A673 (cell line): ENCODE data around the gene ALDH1L1. TPM values are rescaled to one million over a fixed set of nuclear protein-coding genes. Genes with fewer than 3 reads are reported as not detected.
A peak's percentile ranks its signal among the peaks of the same experiment; 100 is the strongest.

Experiments
- BruUV-seq: library from RNA; stranded (reverse); fragments of 400-500 nt; replicated peaks from 2 replicates; lab custom pipeline; 2021; lab: Mats Ljungman, UMichigan
- CTCF ChIA-PET: fragments of 300-600 bp; sonication (Branson Sonifier 250); formaldehyde crosslinking; loops from one replicate; lab custom pipeline; 2022; ENCODE audit warnings: antibody characterized with exemption; lab: Charles Lee
- POLR2A ChIA-PET: fragments of 300-600 bp; sonication (Branson Sonifier 250); formaldehyde crosslinking; loops from one replicate; lab custom pipeline; 2022; ENCODE audit warnings: antibody characterized with exemption; ENCODE audit not compliant: low non-redundant PET; lab: Charles Lee
- DNase-seq: peaks from one replicate; pipeline ENCODE4 v3.0.0-alpha.2; 2015; ENCODE audit warnings: low spot score
- H3K27ac ChIP-seq: fragments of 200-600 bp; sonication (generic); 2 replicates; pipeline ENCODE4 v1.5.1; 2016; ENCODE audit warnings: mixed run types, low read depth, mild to moderate bottlenecking, mixed read lengths, antibody characterized with exemption, low read length; ENCODE audit not compliant: poor library complexity, severe bottlenecking
- H3K27me3 ChIP-seq: fragments of 200-600 bp; sonication (generic); replicated peaks from 2 replicates; pipeline ENCODE4 v1.6.1; 2017; ENCODE audit warnings: mixed run types, low read depth, mild to moderate bottlenecking, mixed read lengths, antibody characterized with exemption, low read length; ENCODE audit not compliant: insufficient read depth, poor library complexity
- H3K36me3 ChIP-seq: fragments of 200-600 bp; sonication (generic); 2 replicates; pipeline ENCODE4 v1.6.1; 2016; ENCODE audit warnings: mixed run types, mild to moderate bottlenecking, mixed read lengths, antibody characterized with exemption, low read length; ENCODE audit not compliant: insufficient read depth, poor library complexity, severe bottlenecking
- H3K4me1 ChIP-seq: fragments of 200-600 bp; sonication (generic); 2 replicates; pipeline ENCODE4 v1.6.1; 2017; ENCODE audit warnings: mixed run types, mild to moderate bottlenecking, mixed read lengths, antibody characterized with exemption, low read length; ENCODE audit not compliant: insufficient read depth, poor library complexity, severe bottlenecking
- H3K4me3 ChIP-seq: fragments of 200-600 bp; sonication (generic); 2 replicates; pipeline ENCODE4 v1.5.1; 2016; ENCODE audit warnings: low read depth, mixed run types, mild to moderate bottlenecking, mixed read lengths, low read length; ENCODE audit not compliant: poor library complexity, severe bottlenecking
- H3K9me3 ChIP-seq: fragments of 200-600 bp; sonication (generic); 2 replicates; pipeline ENCODE4 v1.6.1; 2016; ENCODE audit warnings: mixed run types, low read depth, mild to moderate bottlenecking, mixed read lengths, antibody characterized with exemption, low read length; ENCODE audit not compliant: poor library complexity, severe bottlenecking
- EZH2 ChIP-seq: fragments of 200-600 bp; sonication (generic); IDR thresholded peaks from 2 replicates; pipeline ENCODE4 v1.6.1; 2017; ENCODE audit warnings: borderline replicate concordance, low read depth, mild to moderate bottlenecking, mixed read lengths, antibody characterized with exemption, low read length; ENCODE audit not compliant: poor library complexity, severe bottlenecking
- intact Hi-C: fragments of 100-400 bp; cut with micrococcal nuclease; formaldehyde crosslinking; loops from one replicate; pipeline ENCODE4 v1.10.0; 2022; ENCODE audit not compliant: unreplicated experiment
- total RNA-seq: library from RNA; stranded (reverse); gene quantifications from 2 replicates; pipeline ENCODE4 v1.2.3, GENCODE V29; 2021
- TF ChIP-seq, protein P1 (sequence below): fragments of 300-800, 200-600 bp; sonication (generic); conservative IDR thresholded peaks from 2 replicates; pipeline ENCODE4 v1.5.1; 2017; ENCODE audit warnings: low read depth, mild to moderate bottlenecking, antibody characterized with exemption, low read length, moderate library complexity, mixed read lengths

ALDH1L1 gene
- total RNA-seq, 1 experiment from 2014 or later: 16.9 TPM

DNA sequence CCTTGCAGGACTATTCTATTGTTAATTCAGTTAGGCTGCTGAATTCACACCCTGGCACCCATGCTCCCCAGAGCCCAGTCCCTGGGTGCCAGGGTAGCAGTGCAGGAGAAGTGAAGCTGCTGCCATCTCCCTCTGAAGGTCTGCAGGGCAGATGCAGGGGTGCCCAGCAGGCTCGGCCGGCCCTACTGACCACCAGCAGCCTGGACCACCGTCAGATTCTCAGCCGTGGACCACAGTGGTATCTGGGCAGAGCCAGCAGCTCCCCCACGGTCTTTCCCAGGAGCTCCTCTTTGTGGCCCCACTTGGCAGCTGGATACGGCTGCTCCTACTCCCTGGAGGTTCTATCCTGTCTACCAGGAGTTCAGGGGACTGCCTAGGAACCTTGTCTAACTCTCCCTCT lies 46.8 kb downstream of the ALDH1L1 start:
- Histone ChIP-seq H3K27ac (peak overlapping the region; percentile 44), H3K4me1 (peaks cover 14% of the 10 kb centered on the region), H3K4me3 (no peak overlapping the region), H3K27me3 (no peaks in the 10 kb centered on the region), H3K36me3 (no peaks in the 10 kb centered on the region), H3K9me3 (no peaks in the 10 kb centered on the region)
- no peak for DNase-seq
- BruUV-seq: no TSS peak
- TF ChIP-seq, protein P1, sequence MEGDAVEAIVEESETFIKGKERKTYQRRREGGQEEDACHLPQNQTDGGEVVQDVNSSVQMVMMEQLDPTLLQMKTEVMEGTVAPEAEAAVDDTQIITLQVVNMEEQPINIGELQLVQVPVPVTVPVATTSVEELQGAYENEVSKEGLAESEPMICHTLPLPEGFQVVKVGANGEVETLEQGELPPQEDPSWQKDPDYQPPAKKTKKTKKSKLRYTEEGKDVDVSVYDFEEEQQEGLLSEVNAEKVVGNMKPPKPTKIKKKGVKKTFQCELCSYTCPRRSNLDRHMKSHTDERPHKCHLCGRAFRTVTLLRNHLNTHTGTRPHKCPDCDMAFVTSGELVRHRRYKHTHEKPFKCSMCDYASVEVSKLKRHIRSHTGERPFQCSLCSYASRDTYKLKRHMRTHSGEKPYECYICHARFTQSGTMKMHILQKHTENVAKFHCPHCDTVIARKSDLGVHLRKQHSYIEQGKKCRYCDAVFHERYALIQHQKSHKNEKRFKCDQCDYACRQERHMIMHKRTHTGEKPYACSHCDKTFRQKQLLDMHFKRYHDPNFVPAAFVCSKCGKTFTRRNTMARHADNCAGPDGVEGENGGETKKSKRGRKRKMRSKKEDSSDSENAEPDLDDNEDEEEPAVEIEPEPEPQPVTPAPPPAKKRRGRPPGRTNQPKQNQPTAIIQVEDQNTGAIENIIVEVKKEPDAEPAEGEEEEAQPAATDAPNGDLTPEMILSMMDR: no peak
- no peak for TF ChIP-seq EZH2
- CTCF ChIA-PET: interaction anchor here (1.1 to 1.6 kb wide), 2 partner anchors 65 to 126 kb away, joined by 4 read pairs; no protein-coding TSS in a partner anchor
- intact Hi-C loops: loop anchor here (1.0 to 10.0 kb wide), 7 partner anchors 65 to 1321 kb away; partner anchors contain the start of gene ZXDC
- POLR2A ChIA-PET: no interaction called here

DNA sequence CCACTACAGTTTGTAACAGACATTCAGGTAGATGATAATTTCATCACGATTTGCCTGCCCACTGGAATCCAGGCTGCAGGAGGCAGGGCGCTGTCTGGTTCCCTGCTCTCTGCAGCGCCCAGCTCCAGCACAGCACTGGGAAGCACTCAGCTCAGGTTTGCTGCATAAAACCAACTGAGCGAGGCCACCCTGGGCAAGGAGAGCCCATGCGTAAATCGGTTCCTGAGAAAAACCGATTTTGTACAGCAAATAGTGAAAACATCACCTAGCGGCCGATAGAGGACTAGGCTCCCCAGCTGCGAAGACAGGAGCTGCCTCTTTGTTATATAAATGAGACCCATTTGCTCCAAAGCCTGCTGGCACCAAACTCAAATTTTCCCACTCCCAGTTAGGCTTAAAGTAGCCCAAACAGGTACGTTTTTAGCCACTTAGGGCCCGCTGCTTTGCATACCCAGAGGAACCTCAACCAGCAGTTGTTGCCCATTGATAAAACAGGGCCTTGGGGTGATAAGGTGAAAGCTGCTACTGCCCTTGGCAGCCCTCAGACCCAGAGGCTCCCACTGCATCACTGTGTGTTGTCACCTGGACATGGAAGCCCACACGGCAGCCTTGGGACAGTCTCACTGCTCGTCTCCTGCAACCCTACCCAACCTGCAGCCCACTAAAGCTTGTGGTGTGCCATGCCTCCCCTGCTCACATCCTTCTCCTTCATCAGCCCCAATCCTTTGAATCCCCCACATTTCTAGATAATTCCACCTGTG lies 47.5 kb downstream of the ALDH1L1 start:
- Histone ChIP-seq H3K27me3 (no peaks in the 10 kb centered on the region), H3K4me1 (peaks cover 14% of the 10 kb centered on the region), H3K36me3 (no peaks in the 10 kb centered on the region), H3K27ac (peak overlapping the region; percentile 44), H3K4me3 (no peak overlapping the region), H3K9me3 (no peaks in the 10 kb centered on the region)
- ChIA-PET POLR2A (no interaction called here), CTCF (interaction anchor here (1.6 kb wide), 1 partner anchor 65 kb away, joined by 4 read pairs; no protein-coding TSS in a partner anchor)
- intact Hi-C loops: loop anchor here (5.0 to 10.0 kb wide), 4 partner anchors 79 to 1322 kb away; partner anchors contain the start of gene ZXDC
- no peak for DNase-seq
- no peak for TF ChIP-seq EZH2
- TF ChIP-seq, protein P1: no peak
- no TSS peak for BruUV-seq

DNA sequence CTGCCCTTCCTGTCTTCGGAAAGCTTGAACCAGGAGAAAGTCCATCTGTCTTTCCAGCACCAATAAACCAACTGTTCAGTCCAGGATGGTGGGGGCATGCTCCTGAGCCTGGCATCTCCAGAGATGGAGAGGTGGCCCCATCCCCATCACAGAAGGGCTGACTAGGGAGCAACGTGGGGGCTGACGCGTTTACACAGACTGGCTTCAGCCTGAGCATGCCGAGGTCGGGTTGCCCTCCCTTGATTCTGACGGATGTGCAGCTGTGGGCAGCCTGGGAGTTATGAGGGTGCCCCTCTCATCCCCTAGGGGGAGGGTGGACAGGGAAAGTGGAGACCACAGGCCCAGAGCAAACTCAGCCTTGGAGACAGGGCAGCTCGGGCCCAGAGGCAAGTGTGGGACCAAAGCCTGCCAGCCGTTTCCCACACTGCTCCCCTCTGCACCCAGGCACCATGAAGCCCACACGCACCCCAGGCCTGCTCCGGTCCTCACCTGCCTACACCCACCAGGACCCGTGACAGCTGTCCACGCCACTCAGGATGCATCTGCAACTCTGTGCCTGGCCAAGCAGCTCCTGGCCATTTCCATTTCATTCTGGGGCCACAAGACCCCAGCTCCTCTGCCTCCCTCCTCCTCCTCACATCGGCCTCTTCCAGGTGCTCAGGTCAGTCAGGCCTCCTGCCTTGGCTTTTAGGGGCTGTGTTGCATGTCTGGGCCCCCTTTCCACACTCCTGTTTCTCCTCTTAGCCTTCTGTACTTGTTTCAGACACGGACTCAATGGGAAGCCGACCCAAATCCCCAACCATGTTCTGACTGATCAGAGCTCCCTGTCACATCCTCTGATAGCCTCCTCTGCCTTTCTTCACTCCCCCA lies 48.3 kb downstream of the ALDH1L1 start:
- H3K27ac ChIP-seq: no peak overlapping the region
- no peak for DNase-seq
- no TSS peak for BruUV-seq
- H3K4me1 ChIP-seq: peaks cover 14% of the 10 kb centered on the region
- no peaks in the 10 kb centered on the region for H3K9me3 ChIP-seq
- intact Hi-C loops: loop anchor here (5.0 to 10.0 kb wide), 4 partner anchors 80 to 1323 kb away; partner anchors contain the start of gene ZXDC
- CTCF ChIA-PET: no interaction called here
- H3K36me3 ChIP-seq: no peaks in the 10 kb centered on the region
- H3K4me3 ChIP-seq: no peak overlapping the region
- H3K27me3 ChIP-seq: no peaks in the 10 kb centered on the region
- POLR2A ChIA-PET: no interaction called here
- TF ChIP-seq, protein P1: no peak
- no peak for TF ChIP-seq EZH2
